ENCODE results near the gene DYSF. TPM values are rescaled to one million over a fixed set of nuclear protein-coding genes. Genes with fewer than 3 reads are reported as not detected.

The DYSF gene
- total RNA-seq, 1 donor, result 3.5 TPM

- H3K4me3 ChIP-seq (ENCODE audit: low read depth, low read length), result peak overlapping the region; percentile 69
- peak; percentile 27 for DNase-seq (ENCODE audit: low read depth)
- TF ChIP-seq CTCF (IDR thresholded peaks at IDR 0.05; ENCODE audit: insufficient read depth, low read depth, low read length), result no peak
Measured at GRCh38 chr2:71466301-71467179, 13.2 kb downstream of the DYSF start.

GRCh38 chr2:71467180-71467815 lies 13.9 kb downstream of the DYSF start:
- no peak for TF ChIP-seq CTCF (IDR thresholded peaks at IDR 0.05; ENCODE audit: insufficient read depth, low read depth, low read length)
- peak overlapping the region; percentile 69 for H3K4me3 ChIP-seq (ENCODE audit: low read depth, low read length)
- DNase-seq (ENCODE audit: low read depth), result no peak

- no peak for TF ChIP-seq CTCF (IDR thresholded peaks at IDR 0.05; ENCODE audit: insufficient read depth, low read depth, low read length)
- no peak for DNase-seq (ENCODE audit: low read depth)
Measured at GRCh38 chr2:71468279-71469015, 15.1 kb downstream of the DYSF start.

GRCh38 chr2:71469403-71470398 lies 16.3 kb downstream of the DYSF start:
- TF ChIP-seq CTCF (IDR thresholded peaks at IDR 0.05; ENCODE audit: insufficient read depth, low read depth, low read length), result no peak
- DNase-seq (ENCODE audit: low read depth), result no peak

More at GRCh38 chr2:71468279-71469015, 15.1 kb downstream of the DYSF start:
- no peak overlapping the region for H3K4me3 ChIP-seq (ENCODE audit: low read depth, low read length)

GRCh38 chr2:71471276-71471675 lies 17.9 kb downstream of the DYSF start:
- no peak overlapping the region for H3K4me3 ChIP-seq (ENCODE audit: low read depth, low read length)
- no peak for TF ChIP-seq CTCF (IDR thresholded peaks at IDR 0.05; ENCODE audit: insufficient read depth, low read depth, low read length)
- DNase-seq (ENCODE audit: low read depth), result no peak

More at GRCh38 chr2:71469403-71470398, 16.3 kb downstream of the DYSF start:
- H3K4me3 ChIP-seq (ENCODE audit: low read depth, low read length), result no peak overlapping the region

- TF ChIP-seq CTCF (IDR thresholded peaks at IDR 0.05; ENCODE audit: insufficient read depth, low read depth, low read length), result no peak
- H3K4me3 ChIP-seq (ENCODE audit: low read depth, low read length), result no peak overlapping the region
- DNase-seq (ENCODE audit: low read depth), result no peak
Measured at GRCh38 chr2:71472019-71472418, 18.7 kb downstream of the DYSF start.
